Measurements from ENCODE around the gene ADIPOR1. TPM values are rescaled to one million over a fixed set of nuclear protein-coding genes. Genes with fewer than 3 reads are reported as not detected.
"Not testable (repeated sequence)": the region's sequence is repeated elsewhere in the genome, so short reads cannot be mapped to it uniquely, and the experiment has no call there.

ADIPOR1 gene
- total RNA-seq, 1 donor from 2014 or later: 52.9 TPM

DNA sequence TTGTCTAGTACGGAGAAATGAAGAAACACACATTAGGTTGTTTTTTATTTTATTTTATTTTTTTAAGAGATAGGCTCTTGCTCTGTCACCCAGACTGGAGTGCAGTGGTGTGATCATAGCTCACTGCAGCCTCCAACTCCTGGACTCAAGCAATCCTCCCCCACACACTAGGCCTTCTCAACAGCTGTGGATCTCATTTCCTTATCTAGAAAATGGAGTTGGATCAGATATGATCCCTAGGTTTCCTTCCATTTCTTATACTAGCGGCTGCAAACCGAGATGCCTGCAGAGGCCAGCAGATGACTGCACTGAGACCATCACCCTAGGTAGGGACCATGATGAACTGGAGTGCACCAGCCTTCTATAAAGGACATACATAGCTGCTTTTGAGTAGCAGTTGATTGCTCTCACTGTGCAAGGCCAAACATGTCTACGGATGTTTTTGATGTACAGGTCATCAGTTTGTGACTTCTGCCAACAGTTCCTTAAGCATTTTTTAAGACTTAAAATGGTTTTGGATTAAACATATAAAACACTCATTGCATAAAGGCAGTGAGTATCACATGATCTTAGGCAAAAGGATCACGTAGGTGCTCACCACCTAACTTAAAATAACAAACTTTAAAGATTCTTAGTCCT is 19.7 kb downstream of the ADIPOR1 start:
- H3K4me1 Mint-ChIP-seq (ENCODE audit: unreplicated experiment): no peaks in the 10 kb centered on the region
- peaks cover 18% of the 10 kb centered on the region for H3K36me3 Mint-ChIP-seq (ENCODE audit: low read depth, unreplicated experiment)
- no peak for DNase-seq (ENCODE audit: low spot score)
- no peak overlapping the region for H3K27ac Mint-ChIP-seq (ENCODE audit: unreplicated experiment)
- H3K4me3 Mint-ChIP-seq (ENCODE audit: unreplicated experiment): no peak overlapping the region
- TF ChIP-seq CTCF (IDR thresholded peaks at IDR 0.05; ENCODE audit: unreplicated experiment): no peak
- H3K9me3 Mint-ChIP-seq (ENCODE audit: unreplicated experiment): no peaks in the 10 kb centered on the region
- H3K27me3 Mint-ChIP-seq (ENCODE audit: unreplicated experiment): no peaks in the 10 kb centered on the region

GRCh38 chr1:202936409-202936808 is 21.7 kb downstream of the ADIPOR1 start:
- H3K4me3 Mint-ChIP-seq (ENCODE audit: unreplicated experiment); DNase-seq (ENCODE audit: low spot score); H3K27ac Mint-ChIP-seq (ENCODE audit: unreplicated experiment); H3K9me3 Mint-ChIP-seq (ENCODE audit: unreplicated experiment); H3K27me3 Mint-ChIP-seq (ENCODE audit: unreplicated experiment); H3K36me3 Mint-ChIP-seq (ENCODE audit: low read depth, unreplicated experiment); H3K4me1 Mint-ChIP-seq (ENCODE audit: unreplicated experiment): not testable (repeated sequence)

GRCh38 chr1:202935844-202936243 is 22.3 kb downstream of the ADIPOR1 start:
- H3K9me3 Mint-ChIP-seq (ENCODE audit: unreplicated experiment): no peaks in the 10 kb centered on the region
- H3K36me3 Mint-ChIP-seq (ENCODE audit: low read depth, unreplicated experiment): peaks cover 4% of the 10 kb centered on the region
- no peaks in the 10 kb centered on the region for H3K4me1 Mint-ChIP-seq (ENCODE audit: unreplicated experiment)
- H3K27me3 Mint-ChIP-seq (ENCODE audit: unreplicated experiment): no peaks in the 10 kb centered on the region
- no peak overlapping the region for H3K27ac Mint-ChIP-seq (ENCODE audit: unreplicated experiment)
- H3K4me3 Mint-ChIP-seq (ENCODE audit: unreplicated experiment): no peak overlapping the region
- no peak for TF ChIP-seq CTCF (IDR thresholded peaks at IDR 0.05; ENCODE audit: unreplicated experiment)
- DNase-seq (ENCODE audit: low spot score): no peak

DNA sequence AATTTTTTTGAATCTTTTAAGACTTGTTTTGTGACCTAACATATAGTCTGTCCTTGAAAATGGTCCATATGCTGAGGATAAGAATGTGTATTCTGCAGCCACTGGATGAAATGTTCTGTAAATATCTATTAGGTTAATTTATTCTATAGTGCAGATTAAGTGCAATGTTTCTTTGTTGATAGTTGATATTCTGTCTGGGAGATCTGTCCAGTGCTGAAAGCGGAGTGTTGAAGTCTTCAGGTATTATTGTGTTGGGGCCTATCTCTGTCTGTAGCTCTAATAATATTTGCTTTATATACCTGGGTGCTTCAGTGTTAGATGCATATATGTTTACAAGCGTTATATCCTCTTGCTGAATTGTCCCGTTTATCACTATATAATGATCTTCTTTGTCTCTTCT is 23.4 kb downstream of the ADIPOR1 start:
- Mint-ChIP-seq H3K27me3 (ENCODE audit: unreplicated experiment) (peaks cover 2% of the 10 kb centered on the region), H3K9me3 (ENCODE audit: unreplicated experiment) (no peaks in the 10 kb centered on the region), H3K4me1 (ENCODE audit: unreplicated experiment) (no peaks in the 10 kb centered on the region), H3K4me3 (ENCODE audit: unreplicated experiment) (no peak overlapping the region), H3K36me3 (ENCODE audit: low read depth, unreplicated experiment) (no peaks in the 10 kb centered on the region), H3K27ac (ENCODE audit: unreplicated experiment) (no peak overlapping the region)
- no peak for DNase-seq (ENCODE audit: low spot score)
- no peak for TF ChIP-seq CTCF (IDR thresholded peaks at IDR 0.05; ENCODE audit: unreplicated experiment)

- Mint-ChIP-seq H3K9me3 (ENCODE audit: unreplicated experiment) (no peaks in the 10 kb centered on the region), H3K4me3 (ENCODE audit: unreplicated experiment) (no peak overlapping the region), H3K36me3 (ENCODE audit: low read depth, unreplicated experiment) (no peaks in the 10 kb centered on the region), H3K4me1 (ENCODE audit: unreplicated experiment) (no peaks in the 10 kb centered on the region), H3K27me3 (ENCODE audit: unreplicated experiment) (peaks cover 2% of the 10 kb centered on the region), H3K27ac (ENCODE audit: unreplicated experiment) (no peak overlapping the region)
- TF ChIP-seq CTCF (IDR thresholded peaks at IDR 0.05; ENCODE audit: unreplicated experiment): no peak
- no peak for DNase-seq (ENCODE audit: low spot score)
These were observed 25.6 kb downstream of the ADIPOR1 start for GRCh38 chr1:202932476-202932875.

Measured in endothelial cell (in vitro differentiated cells).